Posterior vena cava (tissue), 2 donors: ENCODE data around the gene AFF3. TPM values are rescaled to one million over a fixed set of nuclear protein-coding genes. Genes with fewer than 3 reads are reported as not detected.
"Not testable (repeated sequence)": the region's sequence is repeated elsewhere in the genome, so short reads cannot be mapped to it uniquely, and the experiment has no call there.

Source experiments
- DNase-seq: peaks from one replicate; pipeline ENCODE4 v3.0.0-alpha.2; 2020; ENCODE audit warnings: low spot score
- intact Hi-C, 2 donors: fragments of 100-400 bp; cut with DNase I; formaldehyde crosslinking; loops; one replicate each; pipeline versions ENCODE4 v1.14.1 to v1.14.2; 2022 to 2023
- total RNA-seq, 2 donors: library from RNA; stranded (reverse); fragmentation: NEBNext Ultra II Directional; extraction: Animal tissue kit (Norgen Biotek cat#: 25700); gene quantifications; one replicate each; pipeline ENCODE4 v1.2.1, GENCODE V29; 2021
- donor health status: DM: yes; HTN: yes; CAD: no.
- donor health status: DM: yes; HTN: yes; CAD: no.

AFF3 gene
- total RNA-seq, 2 donors from 2014 or later: 15.5 to 26.4 TPM

- intact Hi-C loops: loop anchor here in 1 of 2 donors (5.0 kb wide), 1 partner anchor 707 kb away; no protein-coding TSS in a partner anchor
Measured at GRCh38 chr2:99554871-99555270, 587.5 kb downstream of the AFF3 start.

GRCh38 chr2:99554238-99554637 lies 588.2 kb downstream of the AFF3 start:
- intact Hi-C loops: loop anchor here in 1 of 2 donors (5.0 kb wide), 1 partner anchor 708 kb away; no protein-coding TSS in a partner anchor
- DNase-seq: no peak

More at GRCh38 chr2:99554871-99555270, 587.5 kb downstream of the AFF3 start:
- no peak for DNase-seq

- no peak for DNase-seq
Measured at GRCh38 chr2:99552529-99552928, 589.9 kb downstream of the AFF3 start.

GRCh38 chr2:99550368-99550767 lies 592.0 kb downstream of the AFF3 start:
- intact Hi-C loops: loop anchor here in 1 of 2 donors (5.0 kb wide), 1 partner anchor 712 kb away; no protein-coding TSS in a partner anchor
- no peak for DNase-seq

More at GRCh38 chr2:99552529-99552928, 589.9 kb downstream of the AFF3 start:
- intact Hi-C loops: loop anchor here in 1 of 2 donors (5.0 kb wide), 1 partner anchor 710 kb away; no protein-coding TSS in a partner anchor

GRCh38 chr2:99545604-99546003 lies 596.8 kb downstream of the AFF3 start:
- DNase-seq: no peak
- intact Hi-C loops: no loop called here

- intact Hi-C loops: no loop called here
- DNase-seq: no peak
Measured at GRCh38 chr2:99545066-99545465, 597.3 kb downstream of the AFF3 start.

- DNase-seq: no peak
- intact Hi-C loops: no loop called here
Measured at GRCh38 chr2:99544608-99545007, 597.8 kb downstream of the AFF3 start.

GRCh38 chr2:99543247-99543646 lies 599.1 kb downstream of the AFF3 start:
- no peak for DNase-seq
- intact Hi-C loops: no loop called here

- intact Hi-C loops: no loop called here
- DNase-seq: no peak
Measured at GRCh38 chr2:99537910-99538485, 604.4 kb downstream of the AFF3 start.

- intact Hi-C loops: no loop called here
- no peak for DNase-seq
Measured at GRCh38 chr2:99524056-99524455, 618.3 kb downstream of the AFF3 start.

GRCh38 chr2:99522157-99522556 lies 620.2 kb downstream of the AFF3 start:
- DNase-seq: no peak
- intact Hi-C loops: no loop called here

- intact Hi-C loops: no loop called here
Measured at GRCh38 chr2:99520813-99521212, 621.6 kb downstream of the AFF3 start.

GRCh38 chr2:99520195-99520594 lies 622.2 kb downstream of the AFF3 start:
- DNase-seq: no peak
- intact Hi-C loops: no loop called here

More at GRCh38 chr2:99520813-99521212, 621.6 kb downstream of the AFF3 start:
- no peak for DNase-seq

- intact Hi-C loops: no loop called here
- no peak for DNase-seq
Measured at GRCh38 chr2:99514357-99514756, 628.0 kb downstream of the AFF3 start.

GRCh38 chr2:99512181-99512591 lies 630.2 kb downstream of the AFF3 start:
- intact Hi-C loops: no loop called here
- no peak for DNase-seq

- intact Hi-C loops: no loop called here
- DNase-seq: no peak
Measured at GRCh38 chr2:99509387-99509786, 633.0 kb downstream of the AFF3 start.

- no peak for DNase-seq
- intact Hi-C loops: no loop called here
Measured at GRCh38 chr2:99507937-99508818, 634.2 kb downstream of the AFF3 start.

GRCh38 chr2:99504844-99505584 lies 637.4 kb downstream of the AFF3 start:
- intact Hi-C loops: no loop called here
- DNase-seq: no peak

- intact Hi-C loops, DNase-seq: not testable (repeated sequence)
Measured at GRCh38 chr2:99503662-99504416, 638.6 kb downstream of the AFF3 start.
